Measurements from ENCODE around the gene REEP6. TPM values are rescaled to one million over a fixed set of nuclear protein-coding genes. Genes with fewer than 3 reads are reported as not detected.
"Not testable (repeated sequence)": the region's sequence is repeated elsewhere in the genome, so short reads cannot be mapped to it uniquely, and the experiment has no call there.

REEP6 gene
- total RNA-seq, 1 donor from 2014 or later: 1.1 TPM

DNA sequence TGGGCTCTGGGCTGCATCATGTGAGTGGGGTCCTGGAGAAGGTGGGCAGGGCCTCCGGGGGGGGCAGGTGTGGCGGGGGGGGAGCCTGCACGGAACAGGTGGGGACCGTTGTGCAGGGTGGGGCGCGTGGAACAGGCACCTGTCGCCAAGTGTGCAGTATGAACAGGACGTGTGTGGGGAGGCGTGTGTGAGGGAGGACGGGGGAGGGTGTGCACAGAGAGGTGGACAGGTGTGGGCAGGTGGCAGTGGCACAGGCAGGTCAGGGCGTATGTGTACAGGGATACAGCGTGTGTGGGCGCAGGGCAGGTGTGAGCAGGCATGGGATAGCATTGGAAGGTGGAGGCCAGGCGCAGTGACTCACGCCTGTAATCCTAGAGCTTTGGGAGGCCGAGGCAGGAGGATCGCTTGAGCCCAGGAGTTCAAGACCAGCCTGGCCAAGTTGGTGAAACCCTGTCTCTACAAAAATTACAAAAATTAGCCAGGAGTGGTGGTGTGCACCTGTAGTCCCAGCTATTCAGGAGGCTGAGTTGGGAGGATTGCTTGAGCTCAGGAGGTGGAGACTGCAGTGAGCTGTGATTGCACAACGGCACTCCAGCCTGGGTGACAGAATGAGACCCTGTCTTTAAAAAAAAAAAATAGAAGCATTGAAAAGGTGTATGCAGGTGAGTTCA lies 36.1 kb downstream of the REEP6 start:
- intact Hi-C loops (cut with DNase I): no loop called here
- ATAC-seq (no peak), DNase-seq (ENCODE audit: missing footprints) (no peak)

GRCh38 chr19:1527650-1528309 lies 36.8 kb downstream of the REEP6 start:
- intact Hi-C loops (cut with DNase I): no loop called here
- DNase-seq (ENCODE audit: missing footprints): no peak
- ATAC-seq: no peak

GRCh38 chr19:1528596-1529429 lies 37.8 kb downstream of the REEP6 start:
- intact Hi-C loops (cut with DNase I): no loop called here

GRCh38 chr19:1529430-1529816 lies 38.4 kb downstream of the REEP6 start:
- intact Hi-C loops (cut with DNase I): no loop called here
- no peak for ATAC-seq
- DNase-seq (ENCODE audit: missing footprints): no peak

More at GRCh38 chr19:1528596-1529429, 37.8 kb downstream of the REEP6 start:
- ATAC-seq (no peak), DNase-seq (ENCODE audit: missing footprints) (no peak)

DNA sequence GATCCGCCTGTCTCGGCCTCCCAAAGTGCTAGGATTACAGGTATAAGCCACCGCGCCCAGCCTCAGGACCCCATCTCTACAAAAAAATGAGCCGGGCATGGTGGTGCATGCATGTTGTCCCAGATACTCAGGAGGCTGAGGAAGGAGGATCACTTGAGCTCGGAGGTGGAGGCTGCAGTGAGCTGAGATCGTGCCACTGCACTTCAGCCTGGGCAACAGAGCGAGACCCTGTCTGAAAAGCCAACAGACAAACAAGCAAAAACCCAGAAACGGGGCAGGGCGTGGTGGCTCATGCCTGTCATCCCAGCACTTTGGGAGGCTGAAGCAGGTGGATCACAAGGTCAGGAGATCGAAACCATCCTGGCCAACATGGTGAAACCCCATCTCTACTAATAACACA lies 39.9 kb downstream of the REEP6 start:
- intact Hi-C loops (cut with DNase I); DNase-seq (ENCODE audit: missing footprints); ATAC-seq: not testable (repeated sequence)

GRCh38 chr19:1531587-1531986 lies 40.6 kb downstream of the REEP6 start:
- intact Hi-C loops (cut with DNase I): no loop called here
- ATAC-seq (no peak), DNase-seq (ENCODE audit: missing footprints) (no peak)

GRCh38 chr19:1532003-1532402 lies 41.0 kb downstream of the REEP6 start:
- ATAC-seq: no peak
- intact Hi-C loops (cut with DNase I): no loop called here

DNA sequence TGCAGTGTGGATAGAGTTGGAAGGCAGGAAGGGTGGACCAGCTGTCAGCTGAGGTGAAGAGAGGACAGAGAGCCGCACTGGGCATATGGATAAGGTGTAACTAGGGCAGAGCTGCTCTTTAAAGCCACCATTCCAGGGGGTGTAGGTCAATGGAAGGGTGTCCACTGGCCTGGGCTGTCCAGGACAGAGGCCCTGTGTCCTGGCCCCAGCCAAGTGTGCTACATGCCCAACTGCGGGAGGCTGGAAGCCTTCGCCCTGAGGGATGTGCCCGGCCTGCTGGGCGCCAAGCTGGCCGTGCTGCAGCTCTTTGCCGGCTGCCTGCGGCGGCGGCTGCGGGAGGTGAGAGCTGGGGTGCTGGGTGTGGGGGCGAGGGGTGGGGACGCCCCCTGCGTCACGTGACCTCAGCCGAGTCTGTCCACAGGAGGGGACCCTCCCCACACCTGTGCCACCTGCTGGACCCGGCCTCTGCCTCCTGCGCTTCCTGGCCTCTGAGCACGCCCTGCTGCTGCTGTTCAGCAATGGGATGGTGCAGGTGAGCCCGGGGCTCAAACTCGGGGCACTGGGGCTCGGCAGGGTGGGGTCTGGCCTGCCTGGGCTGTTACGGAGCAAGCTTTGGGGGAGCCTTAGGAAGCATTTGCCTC lies 42.6 kb downstream of the REEP6 start:
- intact Hi-C loops (cut with DNase I): no loop called here
- DNase-seq (ENCODE audit: missing footprints): no peak
- no peak for ATAC-seq

More at GRCh38 chr19:1532003-1532402, 41.0 kb downstream of the REEP6 start:
- DNase-seq (ENCODE audit: missing footprints): no peak

DNA sequence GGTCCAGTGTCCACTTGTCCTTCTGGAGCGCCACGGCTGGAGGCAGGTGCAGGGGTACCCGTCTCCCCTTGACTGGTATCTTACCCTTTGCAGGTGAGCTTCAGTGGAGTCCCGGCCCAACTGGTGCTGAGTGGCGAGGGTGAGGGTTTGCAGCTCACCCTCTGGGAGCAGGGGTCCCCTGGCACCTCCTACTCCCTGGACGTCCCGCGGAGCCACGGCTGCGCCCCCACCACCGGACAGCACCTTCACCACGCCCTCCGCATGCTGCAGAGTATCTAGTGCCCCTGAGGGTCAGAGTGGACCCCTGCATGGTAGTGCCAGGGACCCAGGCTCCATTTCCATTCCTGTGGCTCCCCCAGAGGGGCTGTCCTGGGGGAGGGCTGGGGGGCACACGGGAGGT lies 44.0 kb downstream of the REEP6 start:
- ATAC-seq (no peak), DNase-seq (ENCODE audit: missing footprints) (no peak)
- intact Hi-C loops (cut with DNase I): no loop called here

- ATAC-seq; DNase-seq (ENCODE audit: missing footprints); intact Hi-C loops (cut with DNase I): not testable (repeated sequence)
Observed at GRCh38 chr19:1535699-1536098, 44.7 kb downstream of the REEP6 start.

GRCh38 chr19:1538978-1539377 lies 48.0 kb downstream of the REEP6 start:
- intact Hi-C loops (cut with DNase I): no loop called here
- ATAC-seq: no peak
- DNase-seq (ENCODE audit: missing footprints): no peak

GRCh38 chr19:1539749-1540148 lies 48.8 kb downstream of the REEP6 start:
- intact Hi-C loops (cut with DNase I); DNase-seq (ENCODE audit: missing footprints); ATAC-seq: not testable (repeated sequence)

DNA sequence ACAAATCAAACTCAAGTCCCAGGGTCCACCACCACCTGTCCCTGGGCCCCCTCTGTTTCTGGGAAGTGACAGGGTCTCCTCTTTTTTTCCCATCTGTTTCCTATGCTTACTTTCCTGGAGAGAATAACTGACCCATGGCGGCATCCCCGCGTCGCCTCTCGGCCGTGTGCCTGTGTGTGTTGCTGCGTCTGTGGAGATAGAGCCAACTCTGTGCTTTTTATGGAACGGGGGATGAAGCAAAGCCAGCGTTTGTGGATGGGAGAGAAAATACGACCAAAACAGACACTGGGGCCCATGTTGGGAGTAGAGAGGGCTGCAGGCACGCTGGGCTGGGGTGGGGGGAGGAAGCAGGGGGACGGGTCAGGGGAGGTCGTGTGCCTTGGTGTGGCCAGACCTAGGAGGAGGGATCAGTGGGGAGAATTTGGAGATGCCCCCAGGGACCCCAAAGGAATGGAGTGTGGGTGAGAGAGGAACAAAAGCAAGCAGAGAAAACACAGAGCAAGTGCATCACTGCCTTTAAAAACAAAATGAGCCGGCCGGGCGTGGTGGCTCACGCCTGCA lies 49.5 kb downstream of the REEP6 start:
- no peak for DNase-seq (ENCODE audit: missing footprints)
- intact Hi-C loops (cut with DNase I): no loop called here

More for the DNA sequence above, 49.5 kb downstream of the REEP6 start:
- ATAC-seq: peak; percentile 72

Other genes starting within 250 kb of the REEP6 start
- 656 TPM for gene ATP5F1D, start 249.4 kb upstream of the REEP6 start, total RNA-seq
- 62.8 TPM for gene MIDN, start 242.6 kb upstream of the REEP6 start, total RNA-seq
- 219 TPM for gene CIRBP, start 221.8 kb upstream of the REEP6 start, total RNA-seq
- gene FAM174C, start 215.7 kb upstream of the REEP6 start, total RNA-seq: 13.1 TPM
- not detected for gene EFNA2, start 205.3 kb upstream of the REEP6 start, total RNA-seq
- 443 TPM for gene NDUFS7, start 107.3 kb upstream of the REEP6 start, total RNA-seq
- 85.8 TPM for gene GAMT, start 89.6 kb upstream of the REEP6 start, total RNA-seq
- gene DAZAP1, start 83.6 kb upstream of the REEP6 start, total RNA-seq: 88.4 TPM
- 695 TPM for gene RPS15, start 52.8 kb upstream of the REEP6 start, total RNA-seq
- gene APC2, start 41.1 kb upstream of the REEP6 start, total RNA-seq: 0.14 TPM
- 21.5 TPM for gene C19orf25, start 12.0 kb upstream of the REEP6 start, total RNA-seq
- 0.89 TPM for gene PCSK4, start 831 bp upstream of the REEP6 start, total RNA-seq
- 22.9 TPM for gene ADAMTSL5, start 21.8 kb downstream of the REEP6 start, total RNA-seq
- gene PLK5, start 32.9 kb downstream of the REEP6 start, total RNA-seq: not detected
- 9.6 TPM for gene MEX3D, start 77.1 kb downstream of the REEP6 start, total RNA-seq
- gene MBD3, start 101.7 kb downstream of the REEP6 start, total RNA-seq: 64.2 TPM
- 1,146 TPM for gene UQCR11, start 114.3 kb downstream of the REEP6 start, total RNA-seq
- gene TCF3, start 161.4 kb downstream of the REEP6 start, total RNA-seq: 25.3 TPM

Data from Right ventricle myocardium inferior (tissue), 1 donor.